BE2C (cell line): ENCODE measurements around the gene PDE9A.

Experiments used
- DNase-seq: peaks from one replicate; pipeline ENCODE4 v3.0.0-alpha.2; 2020
- H3K27me3 ChIP-seq: fragments of 250-450 bp; sonication (Bioruptor Pico); 2 replicates; pipeline ENCODE4 v1.5.1; 2020; ENCODE audit warnings: mild to moderate bottlenecking
- H3K36me3 ChIP-seq: fragments of 250-450 bp; sonication (Bioruptor Pico); 2 replicates; pipeline ENCODE4 v1.5.1; 2020; ENCODE audit warnings: mild to moderate bottlenecking
- H3K4me1 ChIP-seq: fragments of 250-450 bp; sonication (Bioruptor Pico); 2 replicates; pipeline ENCODE4 v1.5.1; 2020
- H3K4me3 ChIP-seq: 2 replicates; pipeline ENCODE4 v1.5.1; 2011; ENCODE audit warnings: low read depth, low read length
- H3K9me3 ChIP-seq: fragments of 250-450 bp; sonication (Bioruptor Pico); 2 replicates; pipeline ENCODE4 v1.5.1; 2020
- TF ChIP-seq, protein P1 (sequence below): IDR thresholded peaks from 2 replicates; pipeline ENCODE4 v1.5.1; 2012; ENCODE audit warnings: mild to moderate bottlenecking, low read depth, low read length

Gene PDE9A

DNA sequence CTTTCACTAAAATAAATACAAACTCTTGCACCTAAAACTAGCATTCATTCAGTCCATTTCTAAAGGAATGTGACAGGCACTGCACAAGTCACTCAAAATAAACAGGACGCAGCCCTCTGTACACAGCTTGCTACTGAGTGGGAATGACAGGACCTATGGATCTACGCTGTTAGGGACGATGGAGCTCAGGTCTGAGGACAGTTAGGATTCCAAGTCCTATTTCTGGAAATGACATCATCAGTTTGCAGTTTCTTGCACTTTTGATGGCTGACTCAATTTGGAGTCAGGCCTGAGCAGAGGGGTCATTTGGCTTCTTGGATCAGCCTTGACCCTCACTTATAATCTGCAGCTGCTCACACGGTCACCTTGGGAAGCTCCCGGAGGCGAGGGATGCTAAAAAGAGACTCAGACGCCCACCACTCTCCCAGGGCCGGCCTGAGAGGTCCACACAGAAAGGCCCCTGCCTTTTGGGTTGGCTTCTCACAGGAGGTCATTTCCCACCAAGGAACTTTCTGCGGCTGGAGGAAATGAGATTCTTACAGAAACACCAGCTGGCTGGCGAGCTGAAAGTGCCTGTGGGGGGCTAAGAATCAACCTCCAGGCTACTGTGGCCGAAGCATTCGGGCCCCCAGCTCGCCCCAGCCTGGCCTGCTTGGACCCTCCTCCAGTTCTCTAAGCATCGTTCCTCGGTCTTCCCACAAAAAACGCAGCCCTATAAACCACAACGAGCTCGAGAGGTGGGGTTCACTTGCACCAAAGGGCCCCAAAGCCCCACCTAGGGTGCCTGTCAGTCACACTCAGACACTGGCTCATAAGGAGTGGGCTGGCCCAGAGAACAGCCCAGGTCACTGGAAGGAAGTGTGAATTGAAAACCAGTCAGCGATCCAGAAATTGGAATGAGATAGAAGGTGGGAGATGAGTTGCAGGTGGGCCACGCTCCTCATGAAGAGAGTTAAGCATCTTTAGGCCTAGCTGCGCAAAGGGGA, 8.9 kb upstream of the PDE9A start:
- H3K27me3 ChIP-seq = no peaks in the 10 kb centered on the region
- H3K4me3 ChIP-seq = no peak overlapping the region
- no peaks in the 10 kb centered on the region for H3K4me1 ChIP-seq
- no peak for DNase-seq
- no peaks in the 10 kb centered on the region for H3K36me3 ChIP-seq
- TF ChIP-seq, protein P1, sequence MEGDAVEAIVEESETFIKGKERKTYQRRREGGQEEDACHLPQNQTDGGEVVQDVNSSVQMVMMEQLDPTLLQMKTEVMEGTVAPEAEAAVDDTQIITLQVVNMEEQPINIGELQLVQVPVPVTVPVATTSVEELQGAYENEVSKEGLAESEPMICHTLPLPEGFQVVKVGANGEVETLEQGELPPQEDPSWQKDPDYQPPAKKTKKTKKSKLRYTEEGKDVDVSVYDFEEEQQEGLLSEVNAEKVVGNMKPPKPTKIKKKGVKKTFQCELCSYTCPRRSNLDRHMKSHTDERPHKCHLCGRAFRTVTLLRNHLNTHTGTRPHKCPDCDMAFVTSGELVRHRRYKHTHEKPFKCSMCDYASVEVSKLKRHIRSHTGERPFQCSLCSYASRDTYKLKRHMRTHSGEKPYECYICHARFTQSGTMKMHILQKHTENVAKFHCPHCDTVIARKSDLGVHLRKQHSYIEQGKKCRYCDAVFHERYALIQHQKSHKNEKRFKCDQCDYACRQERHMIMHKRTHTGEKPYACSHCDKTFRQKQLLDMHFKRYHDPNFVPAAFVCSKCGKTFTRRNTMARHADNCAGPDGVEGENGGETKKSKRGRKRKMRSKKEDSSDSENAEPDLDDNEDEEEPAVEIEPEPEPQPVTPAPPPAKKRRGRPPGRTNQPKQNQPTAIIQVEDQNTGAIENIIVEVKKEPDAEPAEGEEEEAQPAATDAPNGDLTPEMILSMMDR = no peak
- no peaks in the 10 kb centered on the region for H3K9me3 ChIP-seq

DNA sequence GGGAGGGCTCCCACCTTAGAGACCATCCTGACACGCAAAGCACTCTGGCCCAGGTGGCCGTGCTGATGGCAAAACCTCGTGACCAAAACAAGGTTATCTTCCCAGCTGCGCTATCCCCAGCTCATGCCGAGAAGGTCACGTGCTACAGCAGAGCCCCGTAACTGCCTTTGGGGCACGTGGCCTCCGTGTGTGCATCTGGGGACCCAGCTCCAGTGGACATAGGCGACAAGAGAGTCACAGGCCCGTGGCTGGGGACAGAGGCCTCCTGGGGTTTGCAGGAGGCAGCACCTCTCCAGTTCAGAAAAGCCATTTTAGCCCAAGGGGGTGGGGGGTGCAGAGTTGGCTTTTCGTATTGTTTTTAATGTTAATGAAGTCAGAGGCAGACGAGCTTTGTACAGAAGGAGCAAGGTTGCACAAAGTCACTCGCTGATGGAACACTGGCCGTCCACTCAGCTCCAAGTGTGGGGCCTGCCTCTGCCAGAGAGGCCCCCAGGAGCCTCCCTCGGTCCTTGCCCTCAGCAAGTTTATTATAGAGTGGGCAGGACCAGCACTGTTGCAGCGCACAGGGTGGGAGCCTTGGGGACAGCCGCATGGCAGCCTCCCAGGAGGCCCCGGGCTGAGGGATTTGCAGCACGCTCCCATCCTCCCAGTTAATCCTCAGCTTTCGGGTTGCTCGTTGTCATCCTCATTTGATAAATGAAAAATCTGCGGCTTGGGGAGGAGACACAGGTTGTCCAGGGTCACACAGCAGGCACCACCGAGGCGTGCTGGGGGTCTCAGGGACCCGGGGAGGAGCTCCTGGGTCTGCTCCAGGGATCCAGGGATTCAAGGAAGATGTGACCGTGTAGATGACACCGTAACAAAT, 8.0 kb upstream of the PDE9A start:
- no peak for DNase-seq
- Histone ChIP-seq H3K9me3 (no peaks in the 10 kb centered on the region), H3K4me3 (no peak overlapping the region), H3K4me1 (no peaks in the 10 kb centered on the region), H3K36me3 (no peaks in the 10 kb centered on the region), H3K27me3 (no peaks in the 10 kb centered on the region)
- TF ChIP-seq, protein P1 = no peak

DNA sequence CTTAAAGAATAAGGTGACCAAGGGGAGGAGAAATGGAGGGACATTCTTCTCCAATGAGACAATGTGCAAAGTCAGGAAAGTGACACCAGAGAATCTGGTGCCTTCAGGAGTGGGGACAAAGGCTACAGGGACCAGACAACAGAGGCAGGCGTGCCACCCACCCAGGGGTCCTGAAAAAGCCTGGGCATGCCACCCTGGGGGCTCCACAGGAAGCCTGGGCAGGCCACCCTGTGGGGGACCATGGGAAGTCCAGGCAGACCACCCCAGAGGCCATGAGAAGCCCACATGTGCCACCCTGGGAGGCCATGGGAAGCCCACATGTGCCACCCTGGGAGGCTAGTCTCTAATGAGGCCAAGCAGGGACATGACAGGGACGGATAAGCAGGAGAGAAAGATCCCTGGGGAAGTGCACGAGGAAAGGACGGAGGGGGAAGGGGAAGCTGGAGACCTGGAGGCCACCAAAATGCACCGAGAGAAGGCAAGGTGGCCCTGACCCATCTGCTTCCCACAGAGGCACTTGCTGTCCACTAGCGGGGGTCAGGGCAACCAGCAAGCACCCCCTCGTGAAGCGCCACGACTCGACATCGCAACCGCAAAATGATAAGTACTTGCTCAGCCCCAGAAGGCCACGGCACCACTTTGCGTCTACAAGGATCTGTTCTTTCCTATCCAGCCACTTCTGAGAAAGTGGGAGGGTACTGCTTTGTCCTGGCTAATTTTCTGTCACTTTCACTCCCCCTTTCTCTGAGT, 7.2 kb upstream of the PDE9A start:
- Histone ChIP-seq H3K4me3 (no peak overlapping the region), H3K36me3 (no peaks in the 10 kb centered on the region), H3K4me1 (no peaks in the 10 kb centered on the region), H3K9me3 (no peaks in the 10 kb centered on the region), H3K27me3 (no peaks in the 10 kb centered on the region)
- DNase-seq = peak; percentile 1
- TF ChIP-seq, protein P1 = no peak

DNA sequence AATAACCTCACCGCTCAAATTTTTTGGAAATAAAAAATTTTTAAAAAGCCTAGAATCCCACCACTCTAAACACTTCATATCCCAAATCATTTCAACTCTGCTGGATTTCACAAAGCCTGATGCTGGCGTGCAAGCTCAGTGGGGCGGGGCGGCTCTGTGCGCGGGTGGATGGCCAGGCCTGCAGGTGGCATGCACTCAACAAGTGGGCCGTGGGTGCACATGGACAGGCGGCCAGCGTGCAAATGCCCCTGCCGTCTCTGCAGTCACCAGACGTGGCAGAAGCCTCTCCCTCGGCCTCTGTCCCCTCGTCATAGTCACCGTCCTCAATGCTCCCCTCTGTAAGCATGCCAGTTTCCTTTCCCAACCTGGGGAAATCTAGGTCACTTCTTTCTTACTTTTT, 6.6 kb upstream of the PDE9A start:
- no peaks in the 10 kb centered on the region for H3K36me3 ChIP-seq
- H3K9me3 ChIP-seq = no peaks in the 10 kb centered on the region
- TF ChIP-seq, protein P1 = no peak
- H3K4me1 ChIP-seq = no peaks in the 10 kb centered on the region
- peak; percentile 4 for DNase-seq
- no peaks in the 10 kb centered on the region for H3K27me3 ChIP-seq
- no peak overlapping the region for H3K4me3 ChIP-seq

DNA sequence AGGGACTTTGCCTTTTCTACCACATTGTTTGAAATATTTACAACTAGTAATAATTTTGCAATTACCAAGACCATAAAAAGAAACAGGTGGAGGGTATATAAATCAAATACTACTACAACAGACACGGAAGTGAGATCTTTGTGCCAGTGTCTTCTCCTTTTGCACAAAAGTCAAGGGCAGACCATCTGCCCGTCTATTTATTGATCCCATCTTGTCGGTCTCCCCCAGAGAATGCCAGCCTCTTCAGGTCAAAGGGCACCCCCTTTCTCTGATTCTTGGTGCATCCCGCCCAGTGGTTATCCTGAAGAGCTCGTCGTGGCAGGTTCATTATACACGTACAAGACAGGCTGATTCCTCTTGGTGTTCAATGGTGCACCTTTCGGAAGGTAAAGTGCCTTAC, 4.8 kb upstream of the PDE9A start:
- Histone ChIP-seq H3K9me3 (no peaks in the 10 kb centered on the region), H3K36me3 (no peaks in the 10 kb centered on the region), H3K4me3 (no peak overlapping the region), H3K4me1 (peaks cover 5% of the 10 kb centered on the region), H3K27me3 (no peaks in the 10 kb centered on the region)
- TF ChIP-seq, protein P1 = no peak
- no peak for DNase-seq
